B cell (primary cell): ENCODE results near the gene CA9. TPM values are rescaled to one million over a fixed set of nuclear protein-coding genes. Genes with fewer than 3 reads are reported as not detected.

Experiments used
- ATAC-seq: fragments of 200-7000 bp; cut with Tn5 transposase; one replicate; pipeline ENCODE4 v1.10.0; 2021; ENCODE audit warnings: low read depth, mild to moderate bottlenecking, moderate number of reproducible peaks, moderate library complexity
- CTCF ChIA-PET: fragments of 350-600 bp; sonication (Branson Sonifier 250); formaldehyde crosslinking; loops from one replicate; lab custom pipeline; 2021; ENCODE audit warnings: antibody characterized with exemption, inconsistent platforms; lab: Charles Lee
- POLR2A ChIA-PET: fragments of 350-600 bp; sonication (Branson Sonifier 250); formaldehyde crosslinking; loops from one replicate; lab custom pipeline; 2021; ENCODE audit warnings: antibody characterized with exemption; lab: Charles Lee
- DNase-seq: peaks from one replicate; pipeline ENCODE4 v3.0.0; 2013
- H2AFZ ChIP-seq: 2 replicates; pipeline ENCODE4 v1.6.1; 2012; ENCODE audit warnings: mild to moderate bottlenecking, low read depth, low read length; ENCODE audit not compliant: insufficient read depth, poor library complexity, severe bottlenecking
- H3K27ac ChIP-seq, 2 donors: 1 replicate in 1 of 2; 2 replicates in 1 of 2; pipeline ENCODE4 v1.5.1; 2012 to 2013; ENCODE audit warnings: low read length in 2 of 2, mild to moderate bottlenecking in 2 of 2, moderate library complexity in 1 of 2
- H3K27me3 ChIP-seq, 4 experiments: fragments of 200-600 bp in 1 of 4; sonication (generic) in 1 of 4; replicated peaks in 1 of 4; 1 replicate in 2 of 4; 2 replicates in 2 of 4; pipeline versions ENCODE4 v1.6.1 to v1.7.0; 2013 to 2016; ENCODE audit warnings: low read length in 3 of 4, mild to moderate bottlenecking in 2 of 4, mixed read lengths in 1 of 4, moderate library complexity in 1 of 4; ENCODE audit not compliant: insufficient read depth in 4 of 4, control insufficient read depth in 3 of 4; ENCODE audit errors: control extremely low read depth in 1 of 4
- H3K36me3 ChIP-seq, 2 experiments: replicated peaks in 1 of 2; 1 replicate in 1 of 2; 2 replicates in 1 of 2; pipeline versions ENCODE4 v1.6.1 to v1.7.1; 2013; ENCODE audit warnings: low read length in 1 of 2; ENCODE audit not compliant: insufficient read depth in 2 of 2, control insufficient read depth in 1 of 2; ENCODE audit errors: control extremely low read depth in 1 of 2, extremely low read depth in 1 of 2
- H3K4me1 ChIP-seq, 2 donors: fragments of 200-600 bp in 1 of 2; sonication (generic) in 1 of 2; 1 replicate in 1 of 2; 2 replicates in 1 of 2; pipeline versions ENCODE4 v1.5.1 to v1.6.1; 2013 to 2017; ENCODE audit warnings: low read length in 2 of 2; ENCODE audit not compliant: control insufficient read depth in 2 of 2, insufficient read depth in 2 of 2
- H3K4me2 ChIP-seq: replicated peaks from 2 replicates; pipeline ENCODE3; 2012; ENCODE audit warnings: mild to moderate bottlenecking, low read depth, low read length; ENCODE audit not compliant: poor library complexity, severe bottlenecking
- H3K4me3 ChIP-seq, 5 experiments: fragments of 200-600 bp in 1 of 5; sonication (generic) in 1 of 5; 1 replicate in 3 of 5; 2 replicates in 2 of 5; pipeline versions ENCODE4 v1.5.1 to v1.7.0; 2011 to 2016; ENCODE audit warnings: low read length in 4 of 5, mild to moderate bottlenecking in 4 of 5, low read depth in 2 of 5, control low read depth in 1 of 5, moderate library complexity in 1 of 5; ENCODE audit not compliant: insufficient read depth in 1 of 5; ENCODE audit errors: control extremely low read depth in 1 of 5, extremely low read depth in 1 of 5
- H3K79me2 ChIP-seq: fragments of 200-600 bp; sonication (generic); one replicate; pipeline ENCODE4 v1.6.0; 2016; ENCODE audit warnings: low read length; ENCODE audit not compliant: control insufficient read depth, insufficient read depth
- H3K9ac ChIP-seq: fragments of 200-600 bp; sonication (generic); 2 replicates; pipeline ENCODE4 v1.6.1; 2017; ENCODE audit warnings: mild to moderate bottlenecking, low read length, moderate library complexity
- H3K9me3 ChIP-seq, 3 donors: one replicate each; pipeline versions ENCODE4 v1.6.1 to v1.7.1; 2013; ENCODE audit warnings: low read length in 2 of 3; ENCODE audit not compliant: control insufficient read depth in 2 of 3, insufficient read depth in 1 of 3; ENCODE audit errors: control extremely low read depth in 1 of 3
- H4K20me1 ChIP-seq: 2 replicates; pipeline ENCODE4 v1.6.0; 2012; ENCODE audit warnings: mild to moderate bottlenecking, low read length; ENCODE audit not compliant: insufficient read depth, control insufficient read depth, poor library complexity, severe bottlenecking
- H3K27ac Mint-ChIP-seq: one replicate; pipeline ENCODE4 v1.8.0; 2021; ENCODE audit warnings: mixed read lengths
- H3K27me3 Mint-ChIP-seq: one replicate; pipeline ENCODE4 v1.8.0; 2021; ENCODE audit warnings: mixed read lengths
- H3K4me1 Mint-ChIP-seq: one replicate; pipeline ENCODE4 v1.8.0; 2021; ENCODE audit warnings: mixed read lengths
- H3K4me3 Mint-ChIP-seq: one replicate; pipeline ENCODE4 v1.8.0; 2021; ENCODE audit warnings: mixed read lengths
- H3K9me3 Mint-ChIP-seq: one replicate; pipeline ENCODE4 v1.8.0; 2022; ENCODE audit warnings: mixed read lengths; ENCODE audit not compliant: insufficient read depth
- CTCF ChIP-seq: fragments of 200-600 bp; IDR thresholded peaks from one replicate; pipeline ENCODE4 v1.8.0; 2022; ENCODE audit warnings: antibody characterized with exemption, mild to moderate bottlenecking
- EZH2 ChIP-seq: IDR thresholded peaks from 2 replicates; pipeline ENCODE4 v1.6.1; 2012; ENCODE audit warnings: borderline replicate concordance, low read depth, mild to moderate bottlenecking, moderate library complexity, low read length; ENCODE audit not compliant: insufficient read depth, poor library complexity, severe bottlenecking
- WGBS: methylation state at CpG from one replicate; pipeline ENCODE4 v1.1.5; 2013; ENCODE audit warnings: missing lambda C conversion rate; ENCODE audit not compliant: insufficient coverage; 5-methylcytosine and 5-hydroxymethylcytosine counted together
- intact Hi-C: fragments of 100-400 bp; cut with micrococcal nuclease; formaldehyde crosslinking; loops from one replicate; pipeline ENCODE4 v1.10.0; 2022
- polyA plus RNA-seq: library from polyadenylated mRNA; depleted of rRNA; stranded (reverse); fragments of >200 nt; gene quantifications from 2 replicates; pipeline ENCODE4 v1.2.3, GENCODE V29; 2012
- total RNA-seq, 2 donors: library from RNA; stranded (reverse); fragments of 120-200 nt in 1 of 2; gene quantifications; 1 replicate in 1 of 2; 2 replicates in 1 of 2; pipeline versions ENCODE4 v1.2.3 to v1.2.4, GENCODE V29; 2013 to 2022

CA9 gene
- total and polyA plus RNA-seq, 2 donors (not counting 1 experiment from before 2014, with no cell fraction given): not detected

- no peak overlapping the region for H3K4me2 ChIP-seq
- no peaks in the 10 kb centered on the region for H3K9me3 ChIP-seq
- H3K4me3 ChIP-seq: no peak overlapping the region
- Mint-ChIP-seq H3K27me3 (peaks cover under 1% of the 10 kb centered on the region), H3K9me3 (no peaks in the 10 kb centered on the region), H3K4me1 (peaks cover 21% of the 10 kb centered on the region), H3K4me3 (no peak overlapping the region), H3K27ac (no peak overlapping the region)
- ATAC-seq: no peak
- WGBS: 94% methylated on average over 3 of the region's 3 CpGs
- no peak for TF ChIP-seq EZH2
- TF ChIP-seq CTCF: no peak
- no peak overlapping the region for H2AFZ ChIP-seq
- peaks cover 14 to 21% of the 10 kb centered on the region in 2 donors for H3K4me1 ChIP-seq
- no peak overlapping the region for H3K9ac ChIP-seq
- H4K20me1 ChIP-seq: no peaks in the 10 kb centered on the region
- no peak overlapping the region for H3K27ac ChIP-seq
- POLR2A ChIA-PET: interaction anchor here (1.0 to 1.7 kb wide), 3 partner anchors 23 to 50 kb away, joined by 3 to 7 read pairs (median 3); partner anchors contain the start of genes CCDC107, CREB3, RMRP and TLN1
- no peak for DNase-seq
- CTCF ChIA-PET: interaction anchor here (1.4 to 7.6 kb wide), 5 partner anchors 7 to 24 kb away, joined by 6 to 82 read pairs (median 12); partner anchors contain the start of genes ARHGEF39, CCDC107, RMRP and TPM2
- intact Hi-C loops: no loop called here
- no peaks in the 10 kb centered on the region for H3K79me2 ChIP-seq
- no peaks in the 10 kb centered on the region for H3K36me3 ChIP-seq
- peaks cover 0 to 1% (median under 1%) of the 10 kb centered on the region in 4 experiments for H3K27me3 ChIP-seq
These were observed 7.7 kb downstream of the CA9 start for GRCh38 chr9:35681341-35682002.

- no peaks in the 10 kb centered on the region for H3K79me2 ChIP-seq
- no peaks in the 10 kb centered on the region for H3K9me3 Mint-ChIP-seq
- intact Hi-C loops: no loop called here
These were observed 8.3 kb downstream of the CA9 start for GRCh38 chr9:35682051-35682450.

More at GRCh38 chr9:35682051-35682450, 8.3 kb downstream of the CA9 start:
- no peaks in the 10 kb centered on the region for H3K36me3 ChIP-seq
- TF ChIP-seq CTCF: no peak
- TF ChIP-seq EZH2: no peak
- no peak overlapping the region for H2AFZ ChIP-seq
- H3K27me3 ChIP-seq: no peaks in the 10 kb centered on the region
- no peaks in the 10 kb centered on the region for H4K20me1 ChIP-seq
- POLR2A ChIA-PET: no interaction called here
- H3K4me3 ChIP-seq: no peak overlapping the region
- no peak for ATAC-seq
- no peaks in the 10 kb centered on the region for H3K9me3 ChIP-seq
- WGBS: 94% methylated on average over 5 of the region's 6 CpGs
- no peak overlapping the region for H3K9ac ChIP-seq
- CTCF ChIA-PET: interaction anchor here (7.6 kb wide), 1 partner anchor 13 kb away, joined by 82 read pairs; no protein-coding TSS in a partner anchor
- peaks cover 14 to 20% of the 10 kb centered on the region in 2 donors for H3K4me1 ChIP-seq
- no peak for DNase-seq
- no peak overlapping the region for H3K4me2 ChIP-seq
- H3K27ac Mint-ChIP-seq: no peak overlapping the region
- H3K4me3 Mint-ChIP-seq: no peak overlapping the region
- H3K27ac ChIP-seq: no peak overlapping the region
- H3K4me1 Mint-ChIP-seq: peaks cover 18% of the 10 kb centered on the region
- H3K27me3 Mint-ChIP-seq: no peaks in the 10 kb centered on the region
